ENCODE results near the gene PAM.
"Not testable (repeated sequence)": the region's sequence is repeated elsewhere in the genome, so short reads cannot be mapped to it uniquely, and the experiment has no call there.

PAM gene

DNA sequence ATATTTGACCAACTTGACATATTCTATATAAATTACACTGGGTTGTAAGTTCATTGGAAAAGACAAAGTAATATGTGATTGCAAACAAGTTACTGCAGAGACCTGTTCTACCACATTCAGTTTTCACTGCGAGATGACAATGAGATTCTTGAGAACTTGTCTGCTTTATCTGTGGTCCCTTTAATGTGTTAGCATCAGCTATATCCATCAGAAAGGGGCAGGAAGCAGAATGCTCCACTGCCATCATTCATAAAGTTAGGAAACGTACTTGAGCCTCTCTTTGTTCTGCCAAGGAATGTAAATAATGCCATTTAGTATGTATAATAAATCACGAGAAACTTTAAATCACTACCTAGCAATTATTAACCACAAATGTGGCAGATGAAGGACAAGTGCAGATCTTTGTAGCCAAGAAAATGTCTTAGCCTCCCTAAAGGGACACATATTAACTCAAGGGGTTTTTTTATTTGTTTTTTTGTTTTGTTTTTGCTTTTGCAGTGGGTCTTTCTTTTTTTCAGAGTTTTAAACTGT lies 305.4 kb downstream of the PAM start:
- TF ChIP-seq, protein P1, sequence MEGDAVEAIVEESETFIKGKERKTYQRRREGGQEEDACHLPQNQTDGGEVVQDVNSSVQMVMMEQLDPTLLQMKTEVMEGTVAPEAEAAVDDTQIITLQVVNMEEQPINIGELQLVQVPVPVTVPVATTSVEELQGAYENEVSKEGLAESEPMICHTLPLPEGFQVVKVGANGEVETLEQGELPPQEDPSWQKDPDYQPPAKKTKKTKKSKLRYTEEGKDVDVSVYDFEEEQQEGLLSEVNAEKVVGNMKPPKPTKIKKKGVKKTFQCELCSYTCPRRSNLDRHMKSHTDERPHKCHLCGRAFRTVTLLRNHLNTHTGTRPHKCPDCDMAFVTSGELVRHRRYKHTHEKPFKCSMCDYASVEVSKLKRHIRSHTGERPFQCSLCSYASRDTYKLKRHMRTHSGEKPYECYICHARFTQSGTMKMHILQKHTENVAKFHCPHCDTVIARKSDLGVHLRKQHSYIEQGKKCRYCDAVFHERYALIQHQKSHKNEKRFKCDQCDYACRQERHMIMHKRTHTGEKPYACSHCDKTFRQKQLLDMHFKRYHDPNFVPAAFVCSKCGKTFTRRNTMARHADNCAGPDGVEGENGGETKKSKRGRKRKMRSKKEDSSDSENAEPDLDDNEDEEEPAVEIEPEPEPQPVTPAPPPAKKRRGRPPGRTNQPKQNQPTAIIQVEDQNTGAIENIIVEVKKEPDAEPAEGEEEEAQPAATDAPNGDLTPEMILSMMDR (IDR thresholded peaks at IDR 0.05; ENCODE audit: insufficient read depth, low read length, poor library complexity, severe bottlenecking): no peak
- TF ChIP-seq EZH2phosphoT487 (conservative IDR thresholded peaks at IDR 0.05; ENCODE audit: low read length): no peak

GRCh38 chr5:103066326-103066725 lies 311.2 kb downstream of the PAM start:
- Histone ChIP-seq H3K9me3 (ENCODE audit: insufficient read depth, low read length) (no peaks in the 10 kb centered on the region), H3F3A (ENCODE audit: insufficient read depth) (no peaks in the 10 kb centered on the region), H4K20me1 (ENCODE audit: low read depth, low read length) (no peaks in the 10 kb centered on the region), H2AFZ (ENCODE audit: low read depth, low read length, severe bottlenecking) (no peak overlapping the region), H3K4me2 (ENCODE audit: low read depth, low read length, poor library complexity, severe bottlenecking) (no peak overlapping the region), H3K4me3 (ENCODE audit: insufficient read depth, low read length, poor library complexity, severe bottlenecking) (no peak overlapping the region), H3K27ac (ENCODE audit: low read depth, low read length) (no peak overlapping the region), H3K27me3 (ENCODE audit: low read length) (no peaks in the 10 kb centered on the region; the same call in 1 of the 2 replicates), H3K79me2 (ENCODE audit: insufficient read depth, low read length) (no peaks in the 10 kb centered on the region), H3K36me3 (ENCODE audit: low read length) (no peaks in the 10 kb centered on the region), H3K9ac (ENCODE audit: low read length) (no peak overlapping the region), H3K9me2 (replicated peaks; ENCODE audit: insufficient read depth, low read length) (no peaks in the 10 kb centered on the region)
- TF ChIP-seq, protein P1 (IDR thresholded peaks at IDR 0.05; ENCODE audit: insufficient read depth, low read length, poor library complexity, severe bottlenecking): no peak
- no peak for TF ChIP-seq EZH2phosphoT487 (conservative IDR thresholded peaks at IDR 0.05; ENCODE audit: low read length)

More for the DNA sequence above, 305.4 kb downstream of the PAM start:
- H3K79me2 ChIP-seq (ENCODE audit: insufficient read depth, low read length): no peaks in the 10 kb centered on the region
- no peak overlapping the region for H3K4me3 ChIP-seq (ENCODE audit: insufficient read depth, low read length, poor library complexity, severe bottlenecking)
- no peak overlapping the region for H2AFZ ChIP-seq (ENCODE audit: low read depth, low read length, severe bottlenecking)
- no peak overlapping the region for H3K4me2 ChIP-seq (ENCODE audit: low read depth, low read length, poor library complexity, severe bottlenecking)
- H3K9me2 ChIP-seq (replicated peaks; ENCODE audit: insufficient read depth, low read length): no peaks in the 10 kb centered on the region
- H3K27me3 ChIP-seq (ENCODE audit: low read length): no peaks in the 10 kb centered on the region; the same call in 1 of the 2 replicates
- no peak overlapping the region for H3K27ac ChIP-seq (ENCODE audit: low read depth, low read length)
- H3K9ac ChIP-seq (ENCODE audit: low read length): no peak overlapping the region
- H3K36me3 ChIP-seq (ENCODE audit: low read length): no peaks in the 10 kb centered on the region
- no peaks in the 10 kb centered on the region for H3F3A ChIP-seq (ENCODE audit: insufficient read depth)
- no peaks in the 10 kb centered on the region for H3K9me3 ChIP-seq (ENCODE audit: insufficient read depth, low read length)
- no peaks in the 10 kb centered on the region for H4K20me1 ChIP-seq (ENCODE audit: low read depth, low read length)

- H2AFZ ChIP-seq (ENCODE audit: low read depth, low read length, severe bottlenecking); H3K9ac ChIP-seq (ENCODE audit: low read length); H3K9me3 ChIP-seq (ENCODE audit: insufficient read depth, low read length); H3K9me2 ChIP-seq (replicated peaks; ENCODE audit: insufficient read depth, low read length); H4K20me1 ChIP-seq (ENCODE audit: low read depth, low read length); H3K36me3 ChIP-seq (ENCODE audit: low read length); H3F3A ChIP-seq (ENCODE audit: insufficient read depth); H3K79me2 ChIP-seq (ENCODE audit: insufficient read depth, low read length); H3K27ac ChIP-seq (ENCODE audit: low read depth, low read length); H3K4me2 ChIP-seq (ENCODE audit: low read depth, low read length, poor library complexity, severe bottlenecking); H3K4me3 ChIP-seq (ENCODE audit: insufficient read depth, low read length, poor library complexity, severe bottlenecking); H3K27me3 ChIP-seq (ENCODE audit: low read length): not testable (repeated sequence)
These were observed 318.4 kb downstream of the PAM start for GRCh38 chr5:103073500-103073899.

GRCh38 chr5:103075442-103075841 lies 320.3 kb downstream of the PAM start:
- Histone ChIP-seq H3K9me3 (ENCODE audit: insufficient read depth, low read length) (no peaks in the 10 kb centered on the region), H3K9me2 (replicated peaks; ENCODE audit: insufficient read depth, low read length) (no peaks in the 10 kb centered on the region)
- TF ChIP-seq, protein P1 (IDR thresholded peaks at IDR 0.05; ENCODE audit: insufficient read depth, low read length, poor library complexity, severe bottlenecking): no peak
- no peak for TF ChIP-seq EZH2phosphoT487 (conservative IDR thresholded peaks at IDR 0.05; ENCODE audit: low read length)

More at GRCh38 chr5:103075442-103075841, 320.3 kb downstream of the PAM start:
- no peak overlapping the region for H3K4me2 ChIP-seq (ENCODE audit: low read depth, low read length, poor library complexity, severe bottlenecking)
- no peaks in the 10 kb centered on the region for H3K27me3 ChIP-seq (ENCODE audit: low read length)
- H3K4me3 ChIP-seq (ENCODE audit: insufficient read depth, low read length, poor library complexity, severe bottlenecking): no peak overlapping the region
- no peaks in the 10 kb centered on the region for H3K36me3 ChIP-seq (ENCODE audit: low read length)
- H3K27ac ChIP-seq (ENCODE audit: low read depth, low read length): no peak overlapping the region
- no peaks in the 10 kb centered on the region for H3F3A ChIP-seq (ENCODE audit: insufficient read depth)
- no peak overlapping the region for H3K9ac ChIP-seq (ENCODE audit: low read length)
- no peaks in the 10 kb centered on the region for H3K79me2 ChIP-seq (ENCODE audit: insufficient read depth, low read length)
- H4K20me1 ChIP-seq (ENCODE audit: low read depth, low read length): no peaks in the 10 kb centered on the region
- H2AFZ ChIP-seq (ENCODE audit: low read depth, low read length, severe bottlenecking): no peak overlapping the region
